ENCODE data around the gene DCUN1D2. TPM values are rescaled to one million over a fixed set of nuclear protein-coding genes. Genes with fewer than 3 reads are reported as not detected.

Gene DCUN1D2
- total and polyA plus RNA-seq, 10 of the 15 experiments (the other 5 are each of a cell fraction or from before 2014, with no cell fraction given) = 2.5 to 23.6 (median 9.3) TPM

GRCh38 chr13:113528101-113528812 lies 37.7 kb upstream of the DCUN1D2 start:
- TF ChIP-seq ZNF687 (IDR thresholded peaks at IDR 0.05) (no peak), PAX8 (IDR thresholded peaks at IDR 0.05) (no peak)
- TF ChIP-seq, protein P1, sequence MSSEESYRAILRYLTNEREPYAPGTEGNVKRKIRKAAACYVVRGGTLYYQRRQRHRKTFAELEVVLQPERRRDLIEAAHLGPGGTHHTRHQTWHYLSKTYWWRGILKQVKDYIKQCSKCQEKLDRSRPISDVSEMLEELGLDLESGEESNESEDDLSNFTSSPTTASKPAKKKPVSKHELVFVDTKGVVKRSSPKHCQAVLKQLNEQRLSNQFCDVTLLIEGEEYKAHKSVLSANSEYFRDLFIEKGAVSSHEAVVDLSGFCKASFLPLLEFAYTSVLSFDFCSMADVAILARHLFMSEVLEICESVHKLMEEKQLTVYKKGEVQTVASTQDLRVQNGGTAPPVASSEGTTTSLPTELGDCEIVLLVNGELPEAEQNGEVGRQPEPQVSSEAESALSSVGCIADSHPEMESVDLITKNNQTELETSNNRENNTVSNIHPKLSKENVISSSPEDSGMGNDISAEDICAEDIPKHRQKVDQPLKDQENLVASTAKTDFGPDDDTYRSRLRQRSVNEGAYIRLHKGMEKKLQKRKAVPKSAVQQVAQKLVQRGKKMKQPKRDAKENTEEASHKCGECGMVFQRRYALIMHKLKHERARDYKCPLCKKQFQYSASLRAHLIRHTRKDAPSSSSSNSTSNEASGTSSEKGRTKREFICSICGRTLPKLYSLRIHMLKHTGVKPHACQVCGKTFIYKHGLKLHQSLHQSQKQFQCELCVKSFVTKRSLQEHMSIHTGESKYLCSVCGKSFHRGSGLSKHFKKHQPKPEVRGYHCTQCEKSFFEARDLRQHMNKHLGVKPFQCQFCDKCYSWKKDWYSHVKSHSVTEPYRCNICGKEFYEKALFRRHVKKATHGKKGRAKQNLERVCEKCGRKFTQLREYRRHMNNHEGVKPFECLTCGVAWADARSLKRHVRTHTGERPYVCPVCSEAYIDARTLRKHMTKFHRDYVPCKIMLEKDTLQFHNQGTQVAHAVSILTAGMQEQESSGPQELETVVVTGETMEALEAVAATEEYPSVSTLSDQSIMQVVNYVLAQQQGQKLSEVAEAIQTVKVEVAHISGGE (CRISPR knock-in tag; IDR thresholded peaks at IDR 0.05) = no peak
- H3K4me2 ChIP-seq (ENCODE audit: control insufficient read depth, insufficient read depth) = no peak overlapping the region
- in situ Hi-C loops (cut with MboI) = no loop called here
- no peak overlapping the region for H3K9ac ChIP-seq (ENCODE audit: control insufficient read depth, insufficient read depth, low read length)
- no peaks in the 10 kb centered on the region for H4K20me1 ChIP-seq (ENCODE audit: control insufficient read depth, insufficient read depth)
- DNase-seq (ENCODE audit: low read depth, low spot score) (no peak), FAIRE-seq (no peak), ATAC-seq (no peak)
- 91% methylated on average over 18 of the region's 18 CpGs for WGBS (ENCODE audit: insufficient coverage, insufficient replicate concordance, low lambda C conversion rate, missing lambda C conversion rate)
- H3K27me3 ChIP-seq (replicated peaks in 1 of 2; ENCODE audit: control insufficient read depth in 2 of 2, insufficient read depth in 2 of 2, low read length in 1 of 2) = no peaks in the 10 kb centered on the region
- H3K4me1 ChIP-seq (ENCODE audit: control insufficient read depth, insufficient read depth, low read length) = no peaks in the 10 kb centered on the region
- no peaks in the 10 kb centered on the region for H3K9me3 ChIP-seq (replicated peaks; ENCODE audit: control insufficient read depth, insufficient read depth, low read length)
- H2AFZ ChIP-seq (ENCODE audit: control insufficient read depth, low read depth, low read length) = no peak overlapping the region
- H3K36me3 ChIP-seq (ENCODE audit: control insufficient read depth in 2 of 2, insufficient read depth in 2 of 2, low read length in 1 of 2) = peaks cover 3 to 4% of the 10 kb centered on the region in 2 experiments; a peak in 2 of 4 replicates
- BruUV-seq (replicated peaks) = no TSS peak
- no peaks in the 10 kb centered on the region for H3K79me2 ChIP-seq (ENCODE audit: control insufficient read depth, insufficient read depth, low read length)
- intact Hi-C loops (cut with micrococcal nuclease; ENCODE audit: unreplicated experiment) = no loop called here
- ChIA-PET POLR2A (no interaction called here), SMC1A (ENCODE audit: uncharacterized antibody, unreplicated experiment) (no interaction called here), CTCF (interaction anchor here (0.5 kb wide), 1 partner anchor 34 kb away, joined by 3 read pairs; no protein-coding TSS in a partner anchor), RAD21 (ENCODE audit: unreplicated experiment) (no interaction called here)
- no peak overlapping the region for H3K4me3 ChIP-seq
- no peak overlapping the region for H3K27ac ChIP-seq (ENCODE audit: control insufficient read depth, insufficient read depth)
